ENCODE measurements around the gene ADARB2. TPM values are rescaled to one million over a fixed set of nuclear protein-coding genes. Genes with fewer than 3 reads are reported as not detected.

Gene ADARB2
- total and polyA plus RNA-seq, 10 of the 15 experiments (the other 5 are each of a cell fraction or from before 2014, with no cell fraction given), result 0.02 to 4.1 (median 0.76) TPM

- TF ChIP-seq PBX3 (IDR thresholded peaks at IDR 0.05; ENCODE audit: insufficient replicate concordance, low read depth, low read length), result no peak
- no peak for TF ChIP-seq ZNF217 (IDR thresholded peaks at IDR 0.05)
- no peak for TF ChIP-seq E2F8 (IDR thresholded peaks at IDR 0.05; ENCODE audit: low read depth, partially characterized antibody)
- no peak for TF ChIP-seq ESRRA (IDR thresholded peaks at IDR 0.05; ENCODE audit: low read length)
- no peak for TF ChIP-seq NFXL1 (IDR thresholded peaks at IDR 0.05; ENCODE audit: borderline replicate concordance)
- TF ChIP-seq ZBTB33 (IDR thresholded peaks at IDR 0.05), result no peak
- no peak for TF ChIP-seq BCL3 (IDR thresholded peaks at IDR 0.05; ENCODE audit: borderline replicate concordance, insufficient read depth, low read depth, low read length, poor library complexity, severe bottlenecking)
- TF ChIP-seq HSF1 (IDR thresholded peaks at IDR 0.05; ENCODE audit: low read depth, low read length), result no peak
- no peak for TF ChIP-seq TCF3 (IDR thresholded peaks at IDR 0.05; ENCODE audit: borderline replicate concordance, insufficient read depth, low read depth, low read length)
- TF ChIP-seq SPI1 (IDR thresholded peaks at IDR 0.05; ENCODE audit: borderline replicate concordance, insufficient read depth, low read depth, low read length), result no peak
Measured at GRCh38 chr10:1402816-1403507, 334.4 kb downstream of the ADARB2 start (continued).

All from GM12878 (cell line).